Stimulated activated CD4-positive, alpha-beta T cell treated with anti-CD3 and anti-CD28 coated beads, Interleukin-2, amount 100 ng/mL, for 48 hours (primary cell): ENCODE results near the gene KIRREL2.
"Not testable (repeated sequence)": the region's sequence is repeated elsewhere in the genome, so short reads cannot be mapped to it uniquely, and the experiment has no call there.

Experiments
- DNase-seq, 2 donors: peaks; one replicate each; pipeline ENCODE4 v3.0.0-alpha.2; 2020

KIRREL2 gene

DNA sequence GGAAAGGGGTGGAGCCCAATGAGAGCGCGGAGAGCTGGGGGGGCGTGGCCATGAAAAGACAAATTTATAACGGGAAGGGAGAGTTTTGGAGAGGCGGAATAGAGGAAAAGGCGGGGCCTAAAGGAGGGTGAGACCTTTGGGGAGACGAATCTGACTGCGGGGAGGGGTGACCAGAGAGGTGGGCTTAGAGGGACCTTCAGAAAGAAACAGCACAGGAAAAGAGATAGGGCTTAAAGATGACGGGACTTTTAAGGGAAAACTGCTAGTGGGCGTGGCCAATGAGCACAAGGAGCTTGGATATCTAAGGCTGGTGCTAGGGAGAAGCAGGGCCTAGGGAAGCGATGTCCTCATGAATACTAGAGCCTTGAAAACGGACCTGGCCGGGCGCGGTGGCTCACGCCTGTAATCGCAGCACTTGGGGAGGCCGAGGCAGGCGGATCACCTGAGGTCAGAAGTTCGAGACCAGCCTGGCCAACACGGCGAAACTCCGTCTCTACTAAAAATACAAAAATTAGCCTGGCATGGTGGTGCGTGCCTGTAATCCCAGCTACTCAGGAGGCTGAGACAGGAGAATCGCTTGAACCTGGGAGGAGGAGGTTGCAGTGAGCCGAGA is 13.5 kb downstream of the KIRREL2 start:
- DNase-seq: not testable (repeated sequence)

DNA sequence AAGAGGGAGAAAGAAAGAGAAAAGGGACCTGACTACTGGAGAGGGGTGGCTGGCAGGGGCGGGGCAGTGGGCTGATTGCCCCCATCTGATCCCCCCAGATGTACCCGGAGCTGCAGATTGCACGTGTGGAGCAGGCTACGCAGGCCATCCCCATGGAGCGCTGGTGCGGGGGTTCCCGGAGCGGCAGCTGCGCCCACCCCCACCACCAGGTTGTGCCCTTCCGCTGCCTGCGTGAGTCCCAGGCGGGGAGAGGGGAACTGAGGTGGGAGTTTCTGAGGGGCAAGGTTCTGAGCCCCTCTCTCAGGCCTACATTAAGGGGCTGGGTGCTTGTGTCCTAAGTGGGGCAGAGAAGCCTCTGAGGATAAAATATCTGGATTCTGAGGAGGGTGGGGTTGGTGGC is 14.1 kb downstream of the KIRREL2 start:
- DNase-seq: no peak

DNA sequence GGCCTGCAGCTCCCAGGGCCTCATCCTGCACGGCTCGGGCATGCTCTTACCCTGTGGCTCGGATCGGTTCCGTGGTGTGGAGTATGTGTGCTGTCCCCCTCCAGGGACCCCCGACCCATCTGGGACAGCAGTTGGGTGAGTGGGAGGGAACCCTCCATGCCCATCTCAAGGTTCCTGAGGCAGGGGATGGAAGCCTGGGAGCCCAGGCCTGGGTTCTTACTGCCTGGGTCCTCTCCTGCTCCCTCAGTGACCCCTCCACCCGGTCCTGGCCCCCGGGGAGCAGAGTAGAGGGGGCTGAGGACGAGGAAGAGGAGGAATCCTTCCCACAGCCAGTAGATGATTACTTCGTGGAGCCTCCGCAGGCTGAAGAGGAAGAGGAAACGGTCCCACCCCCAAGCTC is 14.9 kb downstream of the KIRREL2 start:
- DNase-seq: no peak

DNA sequence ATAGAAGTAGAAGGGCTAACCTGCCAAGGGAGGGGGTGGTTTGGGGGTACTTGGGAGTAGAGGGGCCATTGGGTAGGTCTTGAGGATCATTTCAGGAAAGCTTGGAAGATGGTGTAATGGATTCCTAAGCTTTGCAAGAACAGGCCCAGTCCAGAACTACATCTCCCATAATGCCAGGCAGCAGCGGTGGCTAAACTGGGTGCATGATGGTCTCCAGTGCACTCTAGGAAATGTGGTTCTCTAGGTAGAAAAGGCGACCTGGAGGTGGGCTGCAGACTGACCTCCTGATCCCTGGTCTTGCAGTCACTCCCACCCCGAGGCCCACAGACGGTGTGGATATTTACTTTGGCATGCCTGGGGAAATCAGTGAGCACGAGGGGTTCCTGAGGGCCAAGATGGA is 15.5 kb downstream of the KIRREL2 start:
- DNase-seq: no peak

DNA sequence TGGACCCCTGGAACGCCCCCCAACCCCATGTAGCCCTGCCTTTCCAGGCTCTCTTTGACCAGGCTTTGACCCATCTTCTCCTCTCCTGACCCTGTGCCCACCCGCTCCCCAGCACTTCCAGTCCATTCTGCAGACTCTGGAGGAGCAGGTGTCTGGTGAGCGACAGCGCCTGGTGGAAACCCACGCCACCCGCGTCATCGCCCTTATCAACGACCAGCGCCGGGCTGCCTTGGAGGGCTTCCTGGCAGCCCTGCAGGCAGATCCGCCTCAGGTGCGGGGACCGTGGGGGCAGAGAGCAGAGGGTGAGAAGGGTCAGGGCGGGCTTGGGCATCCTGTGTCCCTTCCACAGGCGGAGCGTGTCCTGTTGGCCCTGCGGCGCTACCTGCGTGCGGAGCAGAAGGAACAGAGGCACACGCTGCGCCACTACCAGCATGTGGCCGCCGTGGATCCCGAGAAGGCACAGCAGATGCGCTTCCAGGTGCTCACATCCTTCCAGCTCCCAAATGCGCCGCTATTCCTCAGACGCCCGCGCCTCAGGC is 17.8 kb downstream of the KIRREL2 start:
- no peak for DNase-seq

DNA sequence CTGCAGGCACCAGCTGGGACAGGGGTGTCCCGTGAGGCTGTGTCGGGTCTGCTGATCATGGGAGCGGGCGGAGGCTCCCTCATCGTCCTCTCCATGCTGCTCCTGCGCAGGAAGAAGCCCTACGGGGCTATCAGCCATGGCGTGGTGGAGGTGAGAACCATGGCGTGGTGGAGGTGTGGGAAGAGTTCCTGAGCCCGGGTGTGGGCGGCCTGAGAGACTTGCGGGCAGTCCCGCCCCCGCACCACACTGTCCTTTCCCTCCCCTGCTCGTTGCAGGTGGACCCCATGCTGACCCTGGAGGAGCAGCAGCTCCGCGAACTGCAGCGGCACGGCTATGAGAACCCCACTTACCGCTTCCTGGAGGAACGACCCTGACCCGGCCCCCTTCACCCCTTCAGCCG is 22.4 kb downstream of the KIRREL2 start:
- DNase-seq: no peak

DNA sequence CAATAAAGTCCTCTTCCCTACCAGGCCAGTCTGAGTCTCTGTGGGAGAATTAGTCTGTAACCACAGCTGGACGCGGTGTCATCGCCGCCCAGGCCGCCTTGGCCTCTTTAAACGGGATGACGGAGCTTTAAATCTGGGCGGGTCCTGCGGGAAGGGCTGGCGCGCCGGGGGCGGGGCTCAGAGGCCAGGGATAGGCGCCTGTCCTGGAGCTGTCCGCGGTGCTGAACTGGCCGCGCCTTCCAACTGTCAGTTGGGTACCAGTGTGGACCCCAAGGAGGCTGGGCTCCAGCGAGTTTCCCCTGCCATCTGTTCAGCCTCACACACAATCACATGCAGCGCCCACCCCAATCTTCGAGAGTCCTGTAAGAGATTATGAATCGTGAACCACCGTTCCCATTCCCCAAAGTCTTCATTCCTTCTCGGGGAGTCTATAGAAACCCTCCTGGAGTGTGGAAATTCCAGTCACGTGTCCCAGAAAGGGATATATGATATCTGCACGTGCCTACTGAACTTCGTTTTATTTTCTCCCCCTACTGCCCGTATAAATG is 23.1 kb downstream of the KIRREL2 start:
- DNase-seq: peak; percentile 86 to 90

DNA sequence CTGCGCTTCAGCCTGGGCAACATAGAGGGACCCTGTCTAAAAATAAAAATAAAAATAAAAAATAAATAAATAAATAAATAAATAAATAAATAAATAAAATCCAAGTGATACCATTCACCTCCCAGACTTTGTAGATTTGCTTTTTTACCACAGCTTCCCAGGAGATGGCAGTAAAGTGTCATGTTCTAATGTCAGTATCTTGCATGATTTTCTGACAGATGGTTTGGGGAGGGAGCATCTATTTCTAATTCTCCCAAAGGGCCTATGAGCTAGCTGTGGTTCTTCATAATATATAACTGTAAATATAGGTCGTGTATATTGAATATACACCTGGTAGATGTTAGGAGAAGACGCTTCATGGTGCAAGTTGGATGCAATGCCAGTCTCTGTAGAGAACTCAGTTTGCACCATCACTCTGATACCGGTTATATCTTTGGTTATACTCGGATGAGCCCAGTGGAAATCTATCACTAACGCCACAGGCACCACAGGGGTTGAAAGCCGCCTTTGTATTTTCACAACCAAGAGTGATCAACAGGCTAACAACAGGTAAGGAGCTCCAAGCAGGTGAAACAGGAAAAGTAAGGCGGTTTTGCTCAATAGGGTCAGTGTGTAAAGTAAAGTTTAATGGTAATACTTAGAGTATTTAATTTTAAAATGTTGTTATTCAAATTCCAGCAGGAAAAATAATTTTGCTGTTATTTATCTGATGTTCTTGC is 25.6 kb downstream of the KIRREL2 start:
- DNase-seq: no peak

DNA sequence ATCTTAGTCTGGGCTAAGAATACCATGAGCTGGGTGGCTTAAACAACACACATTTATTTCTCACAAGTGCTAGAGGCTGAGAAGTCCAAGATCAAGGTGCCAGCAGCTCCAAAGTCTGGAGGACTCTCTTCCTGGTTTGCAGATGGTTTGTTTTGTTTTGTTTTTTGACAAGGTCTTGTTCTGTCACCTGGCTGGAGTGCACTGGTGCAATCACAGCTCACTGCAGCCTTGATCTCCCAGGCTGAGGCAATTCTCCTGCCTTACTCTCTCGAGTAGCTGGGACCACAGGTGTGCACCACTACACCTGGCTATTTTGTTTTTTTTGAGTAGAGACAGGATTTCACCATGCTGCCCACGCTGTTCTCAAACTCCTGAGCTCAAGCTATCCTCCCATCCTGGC is 27.2 kb downstream of the KIRREL2 start:
- DNase-seq: no peak

DNA sequence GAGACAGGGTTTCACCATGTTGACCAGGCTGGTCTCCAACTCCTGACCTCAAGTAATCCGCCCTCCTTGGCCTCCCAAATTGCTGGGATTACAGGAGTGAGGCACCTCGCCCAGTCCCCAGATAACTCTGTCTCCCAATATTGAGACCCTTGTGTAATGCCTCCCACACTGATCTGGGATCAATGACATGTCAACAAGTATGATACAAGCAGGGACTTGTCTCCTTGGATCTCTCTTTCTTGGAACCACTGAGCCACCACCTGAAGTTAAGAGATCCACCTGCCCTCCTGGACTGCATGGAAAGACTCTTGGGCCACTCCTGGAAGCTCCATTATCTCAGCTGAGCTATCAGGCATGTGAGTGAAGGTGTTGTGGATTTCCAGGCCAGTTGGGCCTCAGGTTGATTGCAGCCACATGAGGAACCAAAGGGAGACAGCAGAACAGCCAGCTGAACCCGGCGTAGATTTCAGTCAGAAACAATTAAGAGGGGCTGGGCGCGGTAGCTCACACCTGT is 28.6 kb downstream of the KIRREL2 start:
- no peak for DNase-seq

DNA sequence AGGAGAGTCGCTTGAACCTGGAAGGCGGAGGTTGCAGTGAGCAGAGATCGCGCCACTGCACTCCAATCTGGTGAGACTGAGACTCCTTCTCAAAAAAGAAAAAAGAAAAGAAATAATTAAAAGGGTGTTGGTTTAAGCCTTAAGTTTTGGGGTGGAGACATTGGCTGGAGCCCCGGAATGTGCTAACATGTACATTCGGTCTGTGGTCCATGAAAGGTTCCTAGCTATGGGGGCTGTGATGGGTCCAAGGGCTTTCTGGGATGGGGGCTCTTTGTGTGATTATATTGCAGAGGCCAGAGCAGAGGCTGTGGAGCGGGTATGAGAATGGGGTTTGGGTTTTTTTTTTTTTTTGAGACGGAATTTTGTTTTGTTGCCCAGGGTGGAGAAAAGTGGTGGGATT is 29.2 kb downstream of the KIRREL2 start:
- no peak for DNase-seq

DNA sequence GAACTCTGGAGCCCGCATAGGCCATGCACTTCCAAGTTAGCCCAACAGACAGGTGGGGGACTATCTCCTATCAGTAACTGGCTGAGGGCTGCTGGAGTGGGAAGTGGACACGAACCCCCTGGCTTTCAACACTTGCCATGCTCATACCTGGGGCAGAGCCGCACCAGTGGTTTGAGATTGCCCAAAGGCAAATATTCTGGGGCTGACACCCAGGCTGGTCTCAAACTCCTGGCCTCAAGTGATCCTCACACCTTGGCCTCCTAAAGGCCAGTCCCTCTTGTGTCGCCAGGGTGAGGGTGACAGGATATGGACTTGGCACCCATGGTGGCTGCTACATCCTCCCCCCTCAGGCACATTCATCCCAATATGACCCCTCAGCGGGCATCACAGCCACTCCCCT is 30.5 kb downstream of the KIRREL2 start:
- DNase-seq: no peak

DNA sequence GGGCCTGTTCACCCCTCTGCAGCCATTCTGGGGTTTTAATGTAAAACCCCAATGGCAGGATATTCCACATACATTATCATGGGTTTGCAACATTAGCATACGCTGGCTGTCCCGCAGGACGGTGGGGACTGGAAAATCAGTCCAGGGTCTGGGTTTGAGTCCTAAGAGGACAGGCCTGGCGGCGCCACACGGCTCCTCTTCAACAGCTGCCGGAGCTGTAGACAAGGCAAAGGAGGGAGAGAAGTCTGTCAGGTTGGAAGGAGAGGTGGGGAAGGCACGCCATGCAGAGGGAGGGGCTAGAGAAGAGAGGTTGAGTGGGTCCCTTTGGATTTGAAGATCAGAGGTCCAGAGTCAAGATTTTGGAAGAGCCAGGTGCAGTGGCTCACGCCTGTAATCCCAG is 31.7 kb downstream of the KIRREL2 start:
- no peak for DNase-seq

DNA sequence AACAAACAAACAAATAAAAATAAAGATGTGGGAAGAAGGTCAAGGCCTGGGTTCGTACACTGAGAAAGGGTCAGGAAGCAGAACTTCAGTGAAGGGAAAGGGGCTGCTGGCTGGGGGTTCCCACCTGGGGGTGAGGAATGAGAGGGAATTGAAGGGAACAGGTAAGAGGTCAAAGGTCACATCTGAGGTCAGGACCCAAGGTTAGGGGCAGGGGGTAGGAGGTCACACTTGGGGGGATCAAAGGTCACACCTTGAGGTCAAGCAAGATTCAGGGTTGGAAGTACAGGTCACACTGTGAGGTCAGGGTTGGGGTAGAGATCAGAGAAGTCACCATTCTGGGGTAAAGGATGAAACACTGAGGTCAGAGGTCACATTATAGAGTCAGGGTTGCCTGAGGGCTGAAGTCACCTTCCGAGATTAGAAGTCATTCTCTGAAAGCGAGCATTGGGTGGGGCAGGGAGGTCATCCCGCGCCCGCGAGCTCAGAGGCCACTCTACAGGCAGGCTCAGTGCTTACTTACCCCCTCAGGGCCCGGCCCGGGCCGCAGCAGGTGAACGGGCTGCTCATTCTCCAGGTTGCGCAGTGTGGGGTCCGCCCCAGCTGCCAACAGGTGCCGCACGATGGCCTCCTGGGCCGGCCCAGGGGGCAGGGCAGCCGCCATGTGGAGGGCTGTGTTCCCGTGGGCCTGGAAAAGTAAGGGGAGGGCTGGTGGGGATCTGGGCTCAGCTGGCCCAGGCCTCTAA is 32.8 kb downstream of the KIRREL2 start:
- DNase-seq: no peak

DNA sequence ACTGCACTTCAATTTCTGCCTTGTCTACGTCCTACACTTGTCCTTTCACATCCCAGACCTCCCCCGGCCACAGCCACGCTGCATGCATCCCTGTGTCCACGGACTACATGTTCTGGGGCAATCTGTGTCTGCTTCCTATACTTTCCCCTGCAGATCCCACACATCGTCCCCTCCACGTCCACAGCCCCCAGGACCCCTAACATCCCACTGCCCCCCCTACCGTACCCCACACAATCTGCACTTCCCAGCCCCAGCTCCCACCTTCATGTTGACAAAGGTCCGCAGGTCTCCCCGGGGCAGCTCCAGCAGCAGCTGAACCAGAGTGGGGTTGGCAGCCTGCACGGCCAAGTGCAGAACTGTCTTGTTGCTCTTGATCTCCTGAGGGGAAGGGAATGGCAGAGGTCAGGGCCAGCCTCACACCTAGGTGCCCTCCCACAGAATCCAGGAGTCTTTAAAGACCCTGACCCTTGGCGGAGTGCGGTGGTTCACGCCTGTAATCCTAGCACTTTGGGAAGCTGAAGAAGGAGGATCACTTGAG is 33.5 kb downstream of the KIRREL2 start:
- no peak for DNase-seq

DNA sequence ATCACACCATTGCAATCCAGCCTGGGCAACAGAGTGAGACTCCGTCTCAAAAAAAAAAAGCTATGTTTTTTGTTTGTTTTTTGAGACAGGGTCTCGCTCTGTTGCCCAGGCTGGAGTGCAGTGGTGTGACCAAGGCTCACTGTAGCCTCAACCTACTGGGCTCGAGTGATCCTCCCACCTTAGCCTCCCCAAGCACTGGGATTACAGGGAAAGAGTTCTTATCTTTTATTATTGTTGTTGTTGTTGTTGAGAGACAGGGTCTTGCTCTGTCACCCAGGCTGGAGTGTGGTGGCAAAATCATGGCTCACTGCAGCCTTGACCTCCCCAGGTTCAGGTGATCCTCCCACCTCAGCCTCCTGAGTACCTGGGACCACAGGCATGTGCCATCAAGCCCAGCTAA is 35.1 kb downstream of the KIRREL2 start:
- not testable (repeated sequence) for DNase-seq

DNA sequence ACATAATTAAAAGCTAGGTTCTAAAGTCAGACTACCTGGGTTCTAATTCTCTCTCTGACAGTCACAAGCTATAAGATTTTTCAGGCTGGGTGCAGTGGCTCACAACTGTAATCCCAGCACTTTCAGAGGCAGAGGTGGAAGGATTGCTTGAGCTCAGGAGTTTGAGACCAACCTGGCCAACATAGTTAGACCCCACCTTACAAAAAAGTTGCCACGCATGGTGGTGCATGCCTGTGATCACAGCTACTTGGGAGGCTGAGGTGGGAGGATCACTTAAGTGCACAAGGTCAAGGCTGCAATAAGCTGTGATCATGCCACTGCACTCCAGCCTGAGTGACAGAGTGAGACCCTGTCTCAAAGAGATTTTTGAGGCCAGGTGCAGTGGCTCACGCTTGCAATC is 37.6 kb downstream of the KIRREL2 start:
- DNase-seq: no peak

DNA sequence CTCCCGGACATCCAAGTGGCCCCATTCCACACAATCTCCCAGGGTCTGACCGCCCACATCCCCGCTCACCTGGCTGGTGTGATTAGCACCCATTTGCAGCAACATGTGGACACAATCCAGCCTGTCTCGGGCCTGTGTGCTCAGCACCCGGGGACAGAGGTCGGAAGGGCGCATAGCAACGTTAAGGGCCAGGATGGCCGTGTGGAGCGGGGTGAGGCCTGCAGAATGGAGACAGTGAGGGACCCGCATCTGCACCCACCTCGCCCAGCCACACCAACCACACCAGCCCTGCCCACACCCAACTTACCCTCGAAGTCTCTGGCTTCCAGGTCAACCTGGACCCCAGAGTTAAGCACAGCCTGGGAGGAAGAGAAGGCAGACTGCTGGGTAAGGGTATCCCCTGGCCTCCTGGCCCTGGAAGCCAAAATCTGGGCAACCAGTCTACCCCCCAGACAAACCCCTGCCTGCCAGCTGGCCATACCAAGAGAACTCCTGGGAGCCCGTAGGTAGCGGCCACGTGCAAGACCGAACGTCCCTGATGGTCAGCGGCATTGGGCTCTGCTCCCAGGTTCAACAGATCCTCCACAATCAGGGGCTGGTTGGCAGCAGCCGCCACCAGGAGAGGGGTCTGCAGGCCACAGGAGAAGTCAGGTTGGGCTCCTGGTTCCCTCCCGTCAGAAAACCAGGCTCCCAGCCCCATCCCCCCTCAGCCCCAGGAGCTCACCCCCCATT is 39.4 kb downstream of the KIRREL2 start:
- DNase-seq: no peak

DNA sequence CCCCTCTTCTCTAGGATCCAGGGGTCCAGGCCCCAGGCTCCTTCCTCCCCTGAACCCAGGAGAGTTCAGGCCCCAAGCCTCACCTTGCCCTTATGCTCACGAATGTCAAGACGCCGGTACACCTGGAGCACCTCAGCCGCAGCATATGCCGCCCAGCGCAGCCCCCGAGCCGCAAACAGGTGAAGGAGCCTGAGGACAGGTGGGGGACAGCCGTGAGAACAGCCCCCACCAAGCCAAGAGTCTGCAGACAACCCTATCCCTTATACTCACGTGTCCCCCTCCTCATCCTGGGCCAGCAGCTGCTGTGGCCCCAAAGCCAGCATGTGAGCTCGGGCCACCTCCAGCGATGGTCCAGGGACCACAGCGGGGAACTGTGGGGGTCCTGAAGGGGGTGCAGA is 39.9 kb downstream of the KIRREL2 start:
- no peak for DNase-seq

DNA sequence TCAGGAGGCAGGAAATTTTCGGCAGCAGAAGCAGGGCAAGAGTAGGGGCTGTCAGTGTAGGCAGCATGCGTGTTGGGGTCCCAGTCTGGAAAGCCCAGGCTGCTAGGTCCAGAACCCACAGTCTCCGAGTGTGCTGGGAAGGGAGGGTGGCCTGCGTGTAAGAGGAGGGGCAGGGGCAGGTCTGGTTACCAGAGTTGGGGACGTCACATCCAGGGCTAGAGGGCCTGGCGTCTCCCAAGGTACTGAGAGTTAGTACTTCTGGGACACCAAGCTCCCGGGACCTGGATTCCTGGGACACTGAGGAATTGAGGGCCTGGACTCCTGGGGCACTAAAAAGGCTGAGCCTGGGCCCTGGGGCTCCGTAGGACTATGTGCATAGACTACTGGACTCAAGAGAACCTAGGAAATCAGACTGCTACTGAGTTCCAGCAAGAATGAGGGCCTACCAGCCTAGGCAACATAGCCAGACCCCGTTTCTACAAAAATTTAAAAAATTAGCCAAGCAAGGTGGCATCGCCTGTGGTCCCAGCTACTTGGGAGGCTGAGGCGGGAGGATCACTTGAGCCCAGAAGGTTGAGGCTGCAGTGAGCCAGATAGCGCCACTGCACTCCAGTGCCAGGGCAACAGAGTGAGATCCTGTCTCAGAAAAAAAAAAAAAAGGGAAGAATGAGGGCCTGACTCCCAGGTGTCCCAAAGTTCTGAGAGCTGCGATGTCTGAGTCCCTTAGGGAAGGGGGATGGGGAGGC is 41.2 kb downstream of the KIRREL2 start:
- DNase-seq: no peak

DNA sequence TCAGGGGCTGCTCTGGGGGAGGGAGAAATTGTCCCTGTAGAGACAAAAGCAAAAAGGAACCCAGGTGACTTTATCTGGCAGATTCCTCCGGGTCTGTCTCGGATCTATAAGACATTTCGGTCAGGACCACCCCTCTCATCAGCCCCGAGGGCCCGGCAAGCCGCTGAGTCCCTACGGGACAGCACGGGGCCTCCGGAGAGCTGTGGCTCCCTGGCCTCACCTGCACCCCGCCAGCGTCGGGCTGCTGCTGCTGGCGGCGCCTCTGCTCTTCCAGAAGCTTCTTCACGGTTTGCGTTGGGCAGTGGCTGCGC is 41.7 kb downstream of the KIRREL2 start:
- no peak for DNase-seq
